HL-60 (cell line): ENCODE data around the gene RIC3.

ENCODE experiments used
- DNase-seq, 2 experiments: peaks; one replicate each; pipeline ENCODE4 v3.0.0-alpha.2; 2010 to 2020; ENCODE audit warnings: low read depth in 1 of 2, low spot score in 1 of 2
- H3K27ac ChIP-seq: fragments of 250-450 bp; sonication (Bioruptor Pico); replicated peaks from 2 replicates; pipeline ENCODE4 v1.5.1; 2020; ENCODE audit warnings: mild to moderate bottlenecking, moderate library complexity
- H3K27me3 ChIP-seq: fragments of 250-450 bp; sonication (Bioruptor Pico); 2 replicates; pipeline ENCODE4 v1.5.1; 2021; ENCODE audit warnings: mild to moderate bottlenecking, moderate library complexity; ENCODE audit not compliant: insufficient read depth, poor library complexity, severe bottlenecking
- H3K4me3 ChIP-seq: replicated peaks from 2 replicates; pipeline ENCODE4 v1.5.1; 2011; ENCODE audit warnings: mild to moderate bottlenecking, control low read depth, low read length; ENCODE audit not compliant: insufficient read depth
- CTCF ChIP-seq: IDR thresholded peaks from one replicate; pipeline ENCODE4 v1.5.1; 2011; ENCODE audit warnings: low read length, control low read depth, inconsistent platforms; ENCODE audit not compliant: insufficient read depth
- GABPA ChIP-seq: IDR thresholded peaks from 2 replicates; pipeline ENCODE4 v1.6.1; 2012; ENCODE audit warnings: low read depth
- POLR2AphosphoS5 ChIP-seq: IDR thresholded peaks from 2 replicates; pipeline ENCODE4 v1.6.1; 2012; ENCODE audit warnings: low read depth
- REST ChIP-seq: IDR thresholded peaks from 2 replicates; pipeline ENCODE4 v1.6.1; 2012; ENCODE audit warnings: low read depth; ENCODE audit not compliant: insufficient replicate concordance
- SPI1 ChIP-seq: IDR thresholded peaks from 2 replicates; pipeline ENCODE4 v1.6.1; 2012; ENCODE audit warnings: low read depth, mild to moderate bottlenecking, borderline replicate concordance

The RIC3 gene

GRCh38 chr11:8086571-8086970 lies 82.3 kb downstream of the RIC3 start:
- DNase-seq, result no peak
- no peak overlapping the region for H3K4me3 ChIP-seq
- peaks cover 19% of the 10 kb centered on the region for H3K27me3 ChIP-seq
- H3K27ac ChIP-seq, result no peak overlapping the region
- TF ChIP-seq CTCF, result no peak
- no peak for TF ChIP-seq REST
- no peak for TF ChIP-seq SPI1
- no peak for TF ChIP-seq GABPA
- TF ChIP-seq POLR2AphosphoS5, result no peak

GRCh38 chr11:8086001-8086479 lies 82.8 kb downstream of the RIC3 start:
- Histone ChIP-seq H3K4me3 (no peak overlapping the region), H3K27ac (no peak overlapping the region), H3K27me3 (peaks cover 21% of the 10 kb centered on the region)
- TF ChIP-seq CTCF (no peak), POLR2AphosphoS5 (no peak), SPI1 (no peak), GABPA (no peak), REST (no peak)
- no peak for DNase-seq

- DNase-seq, result no peak
- TF ChIP-seq REST, result no peak
- no peak for TF ChIP-seq POLR2AphosphoS5
- TF ChIP-seq CTCF, result no peak
- TF ChIP-seq SPI1, result no peak
- TF ChIP-seq GABPA, result no peak
- Histone ChIP-seq H3K4me3 (no peak overlapping the region), H3K27me3 (peaks cover 28% of the 10 kb centered on the region), H3K27ac (no peak overlapping the region)
These were observed 83.7 kb downstream of the RIC3 start for GRCh38 chr11:8085011-8085645.
